PC-3 (cell line): ENCODE data around the gene XCR1. TPM values are rescaled to one million over a fixed set of nuclear protein-coding genes. Genes with fewer than 3 reads are reported as not detected.

ENCODE experiments used
- ATAC-seq: fragments of 200-7000 bp; cut with Tn5 transposase; 2 replicates; pipeline ENCODE4 v1.9.1; 2020; ENCODE audit warnings: mild to moderate bottlenecking, moderate library complexity
- BruUV-seq: library from RNA; stranded (reverse); fragments of 400-500 nt; replicated peaks from 2 replicates; lab custom pipeline; 2021; lab: Mats Ljungman, UMichigan
- CTCF ChIA-PET: fragments of 300-600 bp; sonication (Branson Sonifier 250); formaldehyde crosslinking; loops from one replicate; lab custom pipeline; 2022; ENCODE audit warnings: antibody characterized with exemption; lab: Charles Lee
- POLR2A ChIA-PET: fragments of 300-600 bp; sonication (Branson Sonifier 250); formaldehyde crosslinking; loops from one replicate; lab custom pipeline; 2022; ENCODE audit warnings: antibody characterized with exemption; ENCODE audit not compliant: unreplicated experiment; lab: Charles Lee
- DNase-seq: peaks from one replicate; pipeline ENCODE4 v3.0.0-alpha.2; 2015
- H2AFZ ChIP-seq: fragments of 300-600 bp; sonication (generic); 2 replicates; pipeline ENCODE4 v1.6.0; 2016; ENCODE audit warnings: antibody characterized with exemption, low read length
- H3F3A ChIP-seq: fragments of 300-600 bp; sonication (generic); one replicate; pipeline ENCODE4 v1.6.0; 2017; ENCODE audit warnings: antibody characterized with exemption, low read length, control low read depth, mild to moderate bottlenecking; ENCODE audit not compliant: unreplicated experiment
- H3K27ac ChIP-seq: fragments of 300-600 bp; sonication (generic); 2 replicates; pipeline ENCODE4 v1.5.1; 2016; ENCODE audit warnings: mild to moderate bottlenecking, low read length
- H3K27me3 ChIP-seq: fragments of 300-600 bp; sonication (generic); 2 replicates; pipeline ENCODE4 v1.6.1; 2016; ENCODE audit warnings: low read length, mixed read lengths
- H3K36me3 ChIP-seq: fragments of 300-600 bp; sonication (generic); 2 replicates; pipeline ENCODE4 v1.6.1; 2016; ENCODE audit warnings: low read depth, mixed run types, low read length, mixed read lengths
- H3K4me1 ChIP-seq: fragments of 300-600 bp; sonication (generic); 2 replicates; pipeline ENCODE4 v1.5.1; 2016; ENCODE audit warnings: low read length; ENCODE audit not compliant: insufficient read depth
- H3K4me2 ChIP-seq: fragments of 300-600 bp; sonication (generic); 2 replicates; pipeline ENCODE4 v1.6.0; 2016; ENCODE audit warnings: low read length
- H3K4me3 ChIP-seq: fragments of 300-600 bp; sonication (generic); 2 replicates; pipeline ENCODE4 v1.5.1; 2016; ENCODE audit warnings: mild to moderate bottlenecking, low read length, mixed read lengths
- H3K79me2 ChIP-seq: fragments of 300-600 bp; sonication (generic); 2 replicates; pipeline ENCODE4 v1.6.1; 2017; ENCODE audit warnings: low read length, mixed read lengths
- H3K9ac ChIP-seq: fragments of 300-600 bp; sonication (generic); 2 replicates; pipeline ENCODE4 v1.6.0; 2016; ENCODE audit warnings: mild to moderate bottlenecking, low read length
- H3K9me2 ChIP-seq: fragments of 300-600 bp; sonication (generic); replicated peaks from 2 replicates; pipeline ENCODE4 v1.6.1; 2016; ENCODE audit warnings: mixed run types, low read length, mixed read lengths
- H3K9me3 ChIP-seq: fragments of 300-600 bp; sonication (generic); 2 replicates; pipeline ENCODE4 v1.6.1; 2016; ENCODE audit warnings: low read length, mixed read lengths
- H4K20me1 ChIP-seq: fragments of 300-600 bp; sonication (generic); 2 replicates; pipeline ENCODE4 v1.6.1; 2016; ENCODE audit warnings: low read length, mixed read lengths
- EZH2 ChIP-seq: fragments of 300-600 bp; sonication (generic); IDR thresholded peaks from one replicate; pipeline ENCODE4 v1.6.1; 2017; ENCODE audit warnings: antibody characterized with exemption, mild to moderate bottlenecking, low read length; ENCODE audit not compliant: unreplicated experiment
- EZH2phosphoT487 ChIP-seq: fragments of 300-600 bp; sonication (generic); IDR thresholded peaks from 2 replicates; pipeline ENCODE4 v1.6.1; 2018; ENCODE audit warnings: mild to moderate bottlenecking, antibody characterized with exemption, low read length, borderline replicate concordance
- intact Hi-C: fragments of 100-400 bp; cut with micrococcal nuclease; formaldehyde crosslinking; loops from 2 replicates; pipeline ENCODE4 v1.9.0; 2023
- total RNA-seq: library from RNA; depleted of rRNA; stranded (reverse); fragments of >200 nt; gene quantifications from 2 replicates; pipeline ENCODE4 v1.2.3, GENCODE V29; 2014
- TF ChIP-seq, protein P1 (sequence below): fragments of 300-600 bp; sonication (generic); conservative IDR thresholded peaks from 2 replicates; pipeline ENCODE4 v1.5.1; 2017; ENCODE audit warnings: antibody characterized with exemption, low read depth, mild to moderate bottlenecking, low read length

XCR1 gene
- total RNA-seq, 1 experiment from 2014 or later, result not detected

DNA sequence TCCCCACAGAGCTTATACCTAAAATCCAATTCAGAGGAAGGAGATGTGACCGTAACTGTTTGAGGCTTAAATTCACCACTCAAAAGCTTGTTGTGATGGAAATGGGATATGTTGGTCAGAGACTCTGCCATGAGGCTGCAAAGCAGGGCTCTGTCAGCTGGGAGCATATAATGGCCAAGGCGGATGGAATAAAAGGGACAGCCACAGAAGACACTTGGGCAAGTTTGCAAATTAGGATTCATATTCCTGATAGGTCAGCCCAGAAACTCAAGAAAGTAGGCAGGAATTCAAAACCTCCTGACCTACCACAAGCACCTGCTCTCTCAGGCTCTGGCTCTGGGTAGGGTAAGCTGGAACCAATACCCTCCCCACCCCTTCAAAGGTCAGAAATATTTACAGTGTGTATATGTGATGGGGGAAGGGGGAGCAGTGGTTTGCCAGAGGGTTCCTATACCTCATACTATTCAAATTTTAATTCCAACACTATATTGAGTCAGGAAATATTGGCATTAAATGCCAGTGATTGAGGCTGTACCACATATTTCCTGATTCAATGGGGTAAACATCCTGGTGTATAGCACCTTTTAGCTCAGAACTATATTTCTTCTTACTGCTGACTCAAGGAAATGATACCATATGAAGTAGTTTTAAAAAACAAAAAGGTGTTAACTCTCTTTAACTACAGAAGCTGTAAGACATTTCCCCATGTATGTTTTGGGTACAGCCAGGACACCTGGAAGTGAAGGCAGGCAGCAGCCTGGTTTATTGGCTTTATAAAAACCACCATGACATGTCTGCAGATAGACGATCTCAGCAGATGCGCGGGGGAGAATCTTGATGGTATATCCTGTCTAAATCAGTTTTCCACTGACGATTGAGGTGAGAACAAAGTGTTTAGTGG is 50.8 kb downstream of the XCR1 start:
- no peak for ATAC-seq

DNA sequence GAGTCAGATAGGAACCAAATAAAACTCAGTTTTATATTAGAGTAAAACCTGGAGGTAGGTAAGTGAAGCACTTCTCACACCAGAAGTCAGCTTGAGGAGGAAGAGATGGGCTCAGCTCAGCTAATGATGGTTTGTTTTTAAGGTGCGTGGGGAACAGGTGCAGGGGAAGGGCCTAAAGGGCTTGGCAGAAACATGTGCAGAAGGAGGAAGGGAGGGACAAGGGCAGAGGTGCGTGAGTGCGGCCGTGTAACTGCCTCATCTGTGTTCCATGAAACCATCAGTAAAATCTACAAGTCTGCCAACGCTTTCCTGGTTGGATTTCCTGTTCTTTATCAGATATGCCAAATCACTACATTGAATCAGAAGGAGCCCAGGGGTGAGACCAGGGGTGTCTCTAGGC is 51.6 kb downstream of the XCR1 start:
- no peak overlapping the region for H3K27ac ChIP-seq
- H3K9ac ChIP-seq, result no peak overlapping the region
- intact Hi-C loops, result no loop called here
- H3K36me3 ChIP-seq, result peaks cover 22% of the 10 kb centered on the region
- ChIA-PET POLR2A (no interaction called here), CTCF (no interaction called here)
- H2AFZ ChIP-seq, result no peak overlapping the region
- H4K20me1 ChIP-seq, result no peaks in the 10 kb centered on the region
- no peak overlapping the region for H3K4me2 ChIP-seq
- H3K4me3 ChIP-seq, result no peak overlapping the region
- TF ChIP-seq, protein P1, sequence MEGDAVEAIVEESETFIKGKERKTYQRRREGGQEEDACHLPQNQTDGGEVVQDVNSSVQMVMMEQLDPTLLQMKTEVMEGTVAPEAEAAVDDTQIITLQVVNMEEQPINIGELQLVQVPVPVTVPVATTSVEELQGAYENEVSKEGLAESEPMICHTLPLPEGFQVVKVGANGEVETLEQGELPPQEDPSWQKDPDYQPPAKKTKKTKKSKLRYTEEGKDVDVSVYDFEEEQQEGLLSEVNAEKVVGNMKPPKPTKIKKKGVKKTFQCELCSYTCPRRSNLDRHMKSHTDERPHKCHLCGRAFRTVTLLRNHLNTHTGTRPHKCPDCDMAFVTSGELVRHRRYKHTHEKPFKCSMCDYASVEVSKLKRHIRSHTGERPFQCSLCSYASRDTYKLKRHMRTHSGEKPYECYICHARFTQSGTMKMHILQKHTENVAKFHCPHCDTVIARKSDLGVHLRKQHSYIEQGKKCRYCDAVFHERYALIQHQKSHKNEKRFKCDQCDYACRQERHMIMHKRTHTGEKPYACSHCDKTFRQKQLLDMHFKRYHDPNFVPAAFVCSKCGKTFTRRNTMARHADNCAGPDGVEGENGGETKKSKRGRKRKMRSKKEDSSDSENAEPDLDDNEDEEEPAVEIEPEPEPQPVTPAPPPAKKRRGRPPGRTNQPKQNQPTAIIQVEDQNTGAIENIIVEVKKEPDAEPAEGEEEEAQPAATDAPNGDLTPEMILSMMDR, result no peak
- TF ChIP-seq EZH2, result no peak
- TF ChIP-seq EZH2phosphoT487, result no peak
- no TSS peak for BruUV-seq
- no peaks in the 10 kb centered on the region for H3K79me2 ChIP-seq
- ATAC-seq, result no peak
- H3K9me2 ChIP-seq, result no peaks in the 10 kb centered on the region
- DNase-seq, result no peak
- peaks cover 7% of the 10 kb centered on the region for H3F3A ChIP-seq
- H3K27me3 ChIP-seq, result no peaks in the 10 kb centered on the region
- H3K4me1 ChIP-seq, result peaks cover 35% of the 10 kb centered on the region
- H3K9me3 ChIP-seq, result no peaks in the 10 kb centered on the region

More for the DNA sequence above, 50.8 kb downstream of the XCR1 start:
- BruUV-seq, result no TSS peak
- H3K27me3 ChIP-seq, result no peaks in the 10 kb centered on the region
- ChIA-PET CTCF (no interaction called here), POLR2A (no interaction called here)
- H3K9me2 ChIP-seq, result no peaks in the 10 kb centered on the region
- TF ChIP-seq EZH2phosphoT487 (no peak), EZH2 (no peak)
- TF ChIP-seq, protein P1, result no peak
- no peaks in the 10 kb centered on the region for H3K79me2 ChIP-seq
- H3K9me3 ChIP-seq, result no peaks in the 10 kb centered on the region
- H3K4me3 ChIP-seq, result no peak overlapping the region
- intact Hi-C loops, result no loop called here
- no peak overlapping the region for H3K9ac ChIP-seq
- no peaks in the 10 kb centered on the region for H4K20me1 ChIP-seq
- H3K36me3 ChIP-seq, result peaks cover 27% of the 10 kb centered on the region
- no peak overlapping the region for H2AFZ ChIP-seq
- H3K27ac ChIP-seq, result no peak overlapping the region
- DNase-seq, result no peak
- H3K4me2 ChIP-seq, result no peak overlapping the region
- H3K4me1 ChIP-seq, result peaks cover 42% of the 10 kb centered on the region
- H3F3A ChIP-seq, result peaks cover 7% of the 10 kb centered on the region

- no TSS peak for BruUV-seq
- Histone ChIP-seq H3K9me3 (no peaks in the 10 kb centered on the region), H3K4me2 (no peak overlapping the region), H3K4me3 (no peak overlapping the region), H3K4me1 (peaks cover 31% of the 10 kb centered on the region), H3K79me2 (no peaks in the 10 kb centered on the region), H3F3A (peaks cover 7% of the 10 kb centered on the region), H3K9me2 (no peaks in the 10 kb centered on the region), H3K36me3 (peaks cover 20% of the 10 kb centered on the region), H3K9ac (no peak overlapping the region), H4K20me1 (no peaks in the 10 kb centered on the region), H3K27me3 (no peaks in the 10 kb centered on the region), H2AFZ (no peak overlapping the region), H3K27ac (no peak overlapping the region)
- ChIA-PET POLR2A (interaction anchor here (0.6 kb wide), 1 partner anchor 9 kb away, joined by 3 read pairs; no protein-coding TSS in a partner anchor), CTCF (no interaction called here)
- TF ChIP-seq EZH2 (no peak), EZH2phosphoT487 (no peak)
- TF ChIP-seq, protein P1, result no peak
- intact Hi-C loops, result no loop called here
- DNase-seq (no peak), ATAC-seq (no peak)
These were observed 52.6 kb downstream of the XCR1 start for GRCh38 chr3:45974686-45975085.
